ENCODE data around the gene TRIM46.
"Not testable (repeated sequence)": the region's sequence is repeated elsewhere in the genome, so short reads cannot be mapped to it uniquely, and the experiment has no call there.

The TRIM46 gene

GRCh38 chr1:155186067-155186793 lies 12.6 kb downstream of the TRIM46 start:
- no peak for DNase-seq (ENCODE audit: low read depth in 2 of 2)

GRCh38 chr1:155186794-155187455 lies 13.3 kb downstream of the TRIM46 start:
- DNase-seq (ENCODE audit: low read depth in 2 of 2), result no peak

DNA sequence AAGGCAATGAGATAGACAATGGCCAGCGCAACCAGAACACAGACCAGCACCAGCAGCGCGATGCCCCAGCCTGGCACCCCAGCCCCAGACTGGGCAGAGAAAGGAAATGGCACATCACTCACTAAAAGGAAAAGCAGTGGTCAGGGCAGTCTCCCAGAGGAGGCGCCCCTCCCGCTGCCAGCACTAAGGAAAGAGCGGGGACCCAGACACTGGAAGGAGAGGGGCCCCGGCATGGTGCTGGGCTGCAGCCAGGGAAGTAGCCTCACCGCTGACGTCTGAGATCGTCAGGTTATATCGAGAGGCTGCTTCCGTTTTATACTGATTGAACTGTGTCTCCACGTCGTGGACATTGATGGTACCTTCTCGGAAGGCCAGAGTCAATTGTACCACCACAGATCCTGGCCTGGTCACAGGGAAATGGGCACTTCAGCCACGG lies 13.8 kb downstream of the TRIM46 start:
- no peak for DNase-seq (ENCODE audit: low read depth in 2 of 2)

DNA sequence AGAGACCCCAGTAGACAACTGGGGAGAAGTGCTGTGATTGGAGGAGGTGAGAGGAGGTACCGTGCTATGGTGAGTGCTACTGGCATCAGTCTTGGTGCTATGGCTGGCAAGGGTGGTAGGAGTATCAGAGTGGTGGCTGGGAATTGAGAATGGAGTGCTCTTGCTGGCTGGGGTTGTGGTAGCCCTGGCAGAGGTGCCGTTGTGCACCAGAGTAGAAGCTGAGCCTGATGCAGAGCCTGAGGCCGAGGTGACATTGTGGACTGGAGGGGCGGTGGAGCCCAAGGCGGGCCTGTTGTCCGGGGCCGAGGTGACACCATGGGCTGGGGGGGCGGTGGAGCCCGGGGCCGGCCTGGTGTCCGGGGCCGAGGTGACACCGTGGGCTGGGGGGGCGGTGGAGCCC lies 14.6 kb downstream of the TRIM46 start:
- DNase-seq (ENCODE audit: low read depth in 2 of 2), result no peak

DNA sequence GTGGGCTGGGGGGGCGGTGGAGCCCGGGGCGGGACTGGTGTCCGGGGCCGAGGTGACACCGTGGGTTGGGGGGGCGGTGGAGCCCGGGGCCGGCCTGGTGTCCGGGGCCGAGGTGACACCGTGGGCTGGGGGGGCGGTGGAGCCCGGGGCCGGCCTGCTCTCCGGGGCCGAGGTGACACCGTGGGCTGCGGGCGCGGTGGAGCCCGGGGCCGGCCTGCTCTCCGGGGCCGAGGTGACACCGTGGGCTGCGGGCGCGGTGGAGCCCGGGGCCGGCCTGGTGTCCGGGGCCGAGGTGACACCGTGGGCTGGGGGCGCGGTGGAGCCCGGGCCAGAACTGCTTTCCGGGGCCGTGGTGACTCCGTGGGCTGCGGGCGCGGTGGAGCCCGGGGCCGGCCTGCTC lies 16.3 kb downstream of the TRIM46 start:
- DNase-seq (ENCODE audit: low read depth in 2 of 2), result not testable (repeated sequence)

GRCh38 chr1:155191904-155192303 lies 18.3 kb downstream of the TRIM46 start:
- DNase-seq (ENCODE audit: low read depth in 2 of 2), result no peak

- DNase-seq (ENCODE audit: low read depth in 2 of 2), result no peak
Observed at GRCh38 chr1:155192346-155193274, 19.0 kb downstream of the TRIM46 start.

GRCh38 chr1:155193275-155193990 lies 19.8 kb downstream of the TRIM46 start:
- peak; percentile 78 to 79 for DNase-seq (ENCODE audit: low read depth in 2 of 2)

DNA sequence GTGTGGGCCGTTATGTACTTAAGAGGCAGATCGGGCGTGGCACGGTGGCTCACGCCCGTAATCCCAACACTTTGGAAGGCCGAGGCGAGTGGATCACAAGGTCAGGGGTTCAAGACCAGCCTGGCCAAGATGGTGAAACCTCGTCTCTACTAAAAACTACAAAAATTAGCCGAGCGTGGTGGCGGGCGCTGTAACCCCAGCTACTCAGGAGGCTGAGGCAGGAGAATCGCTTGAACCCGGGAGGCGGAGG lies 20.3 kb downstream of the TRIM46 start:
- not testable (repeated sequence) for DNase-seq (ENCODE audit: low read depth in 2 of 2)

DNA sequence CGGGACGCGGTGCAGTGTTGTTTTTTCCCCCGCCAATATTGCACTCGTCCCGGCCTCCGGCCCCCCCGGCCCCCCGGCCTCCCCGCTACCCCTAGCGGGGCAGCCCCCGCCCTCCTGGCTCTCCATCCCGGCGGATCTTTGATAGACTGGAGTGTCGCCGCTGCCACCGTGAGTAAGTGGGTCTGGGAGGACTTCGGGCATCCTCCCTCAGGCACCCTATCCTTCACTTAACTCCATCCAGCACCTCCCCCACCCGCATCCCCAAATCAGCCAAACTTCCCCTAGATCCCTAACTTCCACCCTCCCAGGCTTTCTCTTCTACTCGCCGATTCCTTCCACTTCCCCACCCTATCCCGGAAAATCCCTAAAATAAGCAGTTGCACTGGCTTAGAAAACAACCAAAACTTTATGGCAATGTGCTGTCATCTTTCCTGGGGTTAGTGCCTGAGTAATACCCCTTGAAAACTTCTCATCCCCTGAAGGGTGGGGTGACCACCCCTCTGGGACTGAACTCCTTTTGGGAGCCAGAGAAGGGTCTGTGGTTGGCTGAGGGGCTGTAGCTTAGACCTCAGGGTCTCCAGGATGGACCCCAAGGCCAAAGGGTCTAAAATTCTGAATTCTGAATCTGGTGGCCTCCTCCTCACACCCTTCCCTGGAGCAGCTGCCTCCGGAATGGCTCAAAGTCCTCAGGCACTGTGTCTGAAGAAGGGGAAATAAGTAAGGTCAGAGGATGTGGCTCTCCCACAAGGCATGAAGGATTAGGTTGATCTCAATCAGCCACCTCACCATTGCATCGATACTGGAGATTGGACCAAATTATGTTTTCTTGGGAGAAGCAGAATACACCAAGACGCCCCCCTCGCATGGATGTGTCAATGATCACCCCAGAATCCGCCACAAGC lies 21.8 kb downstream of the TRIM46 start:
- no peak for DNase-seq (ENCODE audit: low read depth in 2 of 2)

DNA sequence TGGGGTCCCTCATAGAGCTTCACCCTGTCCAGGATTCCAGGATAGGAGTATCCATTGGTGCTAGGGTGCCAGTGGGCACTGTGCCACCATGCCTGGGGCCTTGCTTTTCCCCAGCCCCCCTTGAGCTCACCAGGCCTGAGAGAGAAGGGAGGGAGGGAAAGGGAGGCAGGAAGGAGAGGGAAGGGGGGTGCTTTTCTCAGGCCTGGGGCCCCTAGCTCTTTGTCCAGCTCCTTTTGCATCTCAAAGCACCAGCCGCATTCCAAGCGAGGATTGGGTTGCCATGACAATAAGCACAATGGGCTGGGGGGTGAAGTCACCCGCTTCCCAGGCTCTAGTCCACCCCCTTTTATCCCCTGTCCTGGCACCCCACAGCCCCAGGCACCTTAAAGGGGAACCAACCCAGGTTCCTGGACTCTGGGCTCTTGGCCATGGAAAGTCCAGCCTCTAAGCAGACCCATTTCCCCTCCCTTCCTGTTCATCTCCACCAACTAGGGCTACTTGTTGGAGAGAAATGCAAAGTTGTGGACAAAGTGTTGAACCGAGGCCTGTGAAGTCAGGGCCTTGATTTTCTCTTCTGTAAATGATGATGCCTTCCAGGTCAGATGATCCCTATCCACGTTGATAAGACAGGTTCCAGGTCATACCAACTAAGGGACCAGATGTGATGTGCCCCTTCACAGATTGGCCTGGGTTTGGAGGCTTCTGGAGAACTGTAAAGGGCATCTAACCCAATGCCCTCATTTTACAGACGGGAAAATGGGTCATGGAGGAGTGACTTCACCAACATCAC lies 22.6 kb downstream of the TRIM46 start:
- DNase-seq (ENCODE audit: low read depth in 2 of 2), result no peak

DNA sequence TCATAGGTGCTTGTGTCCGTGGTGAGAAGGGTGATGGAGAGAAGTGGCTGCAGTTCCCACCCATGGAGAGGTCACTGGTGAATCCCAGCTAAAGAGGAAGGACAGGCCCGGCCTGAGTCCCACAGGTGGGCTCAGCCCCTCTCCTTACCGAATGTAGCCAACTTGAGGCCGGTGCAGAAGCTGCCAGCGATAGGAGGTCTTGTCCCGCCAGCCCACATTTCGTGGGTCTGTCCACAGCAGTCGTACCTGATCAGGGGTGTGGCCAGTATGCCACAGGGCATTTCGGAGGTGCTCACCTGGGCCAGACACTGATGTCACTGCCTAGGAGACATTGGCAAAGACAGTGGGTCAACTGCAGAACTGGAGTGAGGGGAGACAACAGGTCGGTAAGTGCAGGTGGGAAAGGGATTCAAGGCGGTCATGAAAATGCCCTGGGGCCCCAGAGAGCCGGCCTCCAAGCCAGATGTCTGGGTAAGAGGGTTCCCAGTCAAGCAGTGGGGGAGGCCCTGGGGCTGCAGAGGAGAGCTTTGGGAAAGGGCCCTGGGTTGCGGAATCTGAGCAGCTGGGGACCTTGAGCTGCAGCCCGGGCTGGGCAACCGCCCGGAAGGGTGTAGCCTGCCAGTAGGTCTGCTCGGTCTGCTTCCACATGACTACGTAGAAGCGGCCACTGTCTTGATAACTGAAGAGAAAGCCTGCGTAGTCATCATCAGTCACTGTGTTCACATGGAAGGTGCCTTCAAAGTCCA lies 23.4 kb downstream of the TRIM46 start:
- DNase-seq (ENCODE audit: low read depth in 2 of 2), result no peak

DNA sequence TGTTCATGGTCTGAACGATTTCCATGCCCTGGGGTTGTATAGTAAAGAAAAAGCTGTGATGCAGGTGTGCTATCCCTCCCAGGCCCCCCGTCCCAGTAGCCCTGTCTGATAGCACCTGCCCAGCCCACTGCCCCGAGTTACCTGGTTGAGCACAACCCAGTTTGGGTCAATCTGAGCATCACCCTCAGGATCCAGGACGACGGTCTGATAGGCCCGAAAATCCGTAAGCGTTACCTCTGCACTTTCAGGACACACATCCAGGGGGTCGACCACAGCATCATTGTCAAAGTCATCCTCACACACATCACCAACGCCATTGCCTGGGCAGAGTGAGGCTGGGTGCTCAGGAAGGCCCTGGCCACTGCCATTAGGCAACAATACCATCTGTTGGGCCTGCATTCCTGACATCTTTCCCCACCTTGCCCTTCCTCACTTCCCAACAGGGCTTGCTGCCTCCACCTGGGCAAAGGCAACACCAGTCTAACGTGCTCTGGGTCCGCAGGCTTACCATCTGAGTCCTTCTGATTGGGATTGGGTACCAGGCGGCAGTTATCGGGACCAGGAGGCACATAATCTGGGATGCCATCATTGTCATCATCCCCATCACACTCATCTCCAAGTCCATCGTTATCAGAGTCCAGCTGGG lies 24.4 kb downstream of the TRIM46 start:
- DNase-seq (ENCODE audit: low read depth in 2 of 2), result no peak

- DNase-seq (ENCODE audit: low read depth in 2 of 2), result no peak
Observed at GRCh38 chr1:155198547-155198906, 24.9 kb downstream of the TRIM46 start.

- DNase-seq (ENCODE audit: low read depth in 2 of 2), result no peak
Observed at GRCh38 chr1:155199792-155200191, 26.1 kb downstream of the TRIM46 start.

DNA sequence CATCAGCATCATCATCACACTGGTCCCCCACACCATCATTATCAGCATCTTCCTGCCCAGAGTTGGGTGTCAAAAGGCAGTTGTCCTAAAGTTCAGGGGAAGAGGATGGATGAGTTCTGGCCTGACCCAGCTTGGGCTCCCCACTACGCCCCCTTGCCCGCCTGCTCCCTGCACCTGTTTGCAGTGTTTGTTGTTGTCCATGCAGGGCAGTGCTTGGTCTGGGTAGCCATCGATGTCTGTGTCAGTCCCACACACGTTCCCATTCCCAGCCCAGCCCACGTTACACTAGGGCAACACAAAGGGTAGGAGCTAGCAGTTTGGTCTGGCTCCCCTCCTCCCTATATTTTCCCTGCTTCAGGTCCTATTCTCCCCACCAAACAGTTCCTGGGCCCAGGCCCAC lies 27.3 kb downstream of the TRIM46 start:
- DNase-seq (ENCODE audit: low read depth in 2 of 2), result no peak

- no peak for DNase-seq (ENCODE audit: low read depth in 2 of 2)
Observed at GRCh38 chr1:155202198-155202597, 28.5 kb downstream of the TRIM46 start.

GRCh38 chr1:155202731-155203515 lies 29.3 kb downstream of the TRIM46 start:
- no peak for DNase-seq (ENCODE audit: low read depth in 2 of 2)
